Esophagus squamous epithelium (tissue), 4 donors: Measurements from ENCODE around the gene THAP3.

ENCODE experiments used
- CTCF ChIP-seq, 6 experiments: fragments of 450-650 bp in 4 of 6; fragments of 200-600 bp in 2 of 6; sonication (generic) in 2 of 6; IDR thresholded peaks; one replicate each; pipeline ENCODE4 v1.5.1; 2016 to 2019; ENCODE audit warnings: antibody characterized with exemption in 6 of 6, mild to moderate bottlenecking in 4 of 6, moderate library complexity in 4 of 6
- POLR2A ChIP-seq, 4 donors: fragments of 450-650 bp; IDR thresholded peaks; one replicate each; pipeline ENCODE4 v1.6.1; 2017; ENCODE audit warnings: antibody characterized with exemption in 4 of 4, mild to moderate bottlenecking in 4 of 4, moderate library complexity in 3 of 4

GRCh38 chr1:6590046-6590445, 34.6 kb upstream of the THAP3 start:
- no peak for TF ChIP-seq CTCF (IDR thresholded peaks at IDR 0.05)
- no peak for TF ChIP-seq POLR2A (IDR thresholded peaks at IDR 0.05)
